Tibial nerve (tissue), 4 donors: ENCODE measurements around the gene SMIM14. TPM values are rescaled to one million over a fixed set of nuclear protein-coding genes. Genes with fewer than 3 reads are reported as not detected.
"Not testable (repeated sequence)": the region's sequence is repeated elsewhere in the genome, so short reads cannot be mapped to it uniquely, and the experiment has no call there.

Experiments
- DNase-seq, 2 donors: peaks; one replicate each; pipeline ENCODE4 v3.0.0-alpha.2; 2019; ENCODE audit warnings: low spot score in 2 of 2
- H3K27ac ChIP-seq, 4 donors: fragments of 200-600 bp; sonication (generic) in 3 of 4; one replicate each; pipeline ENCODE4 v1.5.1; 2017 to 2019; ENCODE audit warnings: mild to moderate bottlenecking in 1 of 4
- H3K27me3 ChIP-seq, 2 donors: fragments of 200-600 bp; sonication (generic) in 1 of 2; one replicate each; pipeline versions ENCODE4 v1.5.1 to v1.6.0; 2017 to 2019
- H3K36me3 ChIP-seq, 3 donors: fragments of 200-600 bp; sonication (generic); one replicate each; pipeline ENCODE4 v1.5.1; 2018 to 2019
- H3K4me1 ChIP-seq, 4 donors: fragments of 200-600 bp; sonication (generic) in 3 of 4; one replicate each; pipeline ENCODE4 v1.5.1; 2017 to 2019
- H3K4me3 ChIP-seq, 4 donors: fragments of 200-600 bp; sonication (generic) in 3 of 4; one replicate each; pipeline ENCODE4 v1.5.1; 2017 to 2019; ENCODE audit warnings: mild to moderate bottlenecking in 1 of 4, moderate library complexity in 1 of 4
- H3K9me3 ChIP-seq, 4 donors: fragments of 200-600 bp; sonication (generic) in 3 of 4; one replicate each; pipeline ENCODE4 v1.5.1; 2017 to 2019
- CTCF ChIP-seq, 5 experiments: fragments of 200-600 bp in 3 of 5; fragments of 450-650 bp in 2 of 5; sonication (generic) in 3 of 5; IDR thresholded peaks; one replicate each; pipeline ENCODE4 v1.5.1; 2016 to 2019; ENCODE audit warnings: antibody characterized with exemption in 5 of 5, mild to moderate bottlenecking in 3 of 5, moderate library complexity in 2 of 5
- EP300 ChIP-seq, 2 donors: sonication (generic); formaldehyde crosslinking; IDR thresholded peaks; one replicate each; pipeline ENCODE4 v1.6.1; 2017; ENCODE audit warnings: antibody characterized with exemption in 2 of 2, mild to moderate bottlenecking in 1 of 2
- POLR2A ChIP-seq, 2 donors: fragments of 450-650 bp; IDR thresholded peaks; one replicate each; pipeline ENCODE4 v1.6.1; 2017; ENCODE audit warnings: antibody characterized with exemption in 2 of 2, mild to moderate bottlenecking in 2 of 2, moderate library complexity in 2 of 2
- WGBS, 2 donors: methylation state at CpG; one replicate each; pipeline ENCODE4 v1.1.5; 2018; 5-methylcytosine and 5-hydroxymethylcytosine counted together
- total RNA-seq, 4 donors: library from RNA; depleted of rRNA; stranded (reverse); fragments of >200 nt; gene quantifications; one replicate each; pipeline ENCODE4 v1.1.0, GENCODE V29; 2016

Gene SMIM14
- total RNA-seq, 4 donors from 2014 or later = 26.7 to 42.6 (median 36.2) TPM

GRCh38 chr4:39617534-39617933 lies 21.1 kb downstream of the SMIM14 start:
- no peaks in the 10 kb centered on the region for H3K36me3 ChIP-seq
- no peak for DNase-seq
- no peak overlapping the region for H3K4me3 ChIP-seq
- no peak for TF ChIP-seq EP300 (IDR thresholded peaks at IDR 0.05)
- TF ChIP-seq CTCF (IDR thresholded peaks at IDR 0.05) = no peak
- TF ChIP-seq POLR2A (IDR thresholded peaks at IDR 0.05) = no peak
- no peaks in the 10 kb centered on the region for H3K27me3 ChIP-seq
- H3K27ac ChIP-seq = no peak overlapping the region
- H3K4me1 ChIP-seq = peaks cover 3 to 66% (median 10%) of the 10 kb centered on the region in 4 donors
- WGBS, 2 donors = 92 to 96% methylated on average over 2 of the region's 2 CpGs
- no peaks in the 10 kb centered on the region for H3K9me3 ChIP-seq

GRCh38 chr4:39616651-39617050 lies 22.0 kb downstream of the SMIM14 start:
- DNase-seq = no peak
- no peak for TF ChIP-seq POLR2A (IDR thresholded peaks at IDR 0.05)
- no peak for TF ChIP-seq CTCF (IDR thresholded peaks at IDR 0.05)
- no peak for TF ChIP-seq EP300 (IDR thresholded peaks at IDR 0.05)
- Histone ChIP-seq H3K36me3 (peaks cover 0 to under 1% (median 0%) of the 10 kb centered on the region in 3 donors), H3K27ac (peak overlapping the region in 2 of 4 donors; percentile 21 to 26), H3K4me1 (peaks cover 3 to 60% (median 9%) of the 10 kb centered on the region in 4 donors), H3K4me3 (no peak overlapping the region), H3K9me3 (no peaks in the 10 kb centered on the region), H3K27me3 (no peaks in the 10 kb centered on the region)
- 78 to 80% methylated on average over 1 of the region's 1 CpG for WGBS, 2 donors

GRCh38 chr4:39616112-39616511 lies 22.6 kb downstream of the SMIM14 start:
- not testable (repeated sequence) for H3K36me3 ChIP-seq, H3K4me3 ChIP-seq, H3K27me3 ChIP-seq, H3K9me3 ChIP-seq, DNase-seq
- WGBS, 2 donors = 90 to 94% methylated on average over 6 of the region's 6 CpGs
- peaks cover 2 to 55% (median 8%) of the 10 kb centered on the region in 4 donors for H3K4me1 ChIP-seq
- H3K27ac ChIP-seq = peak overlapping the region in 2 of 4 donors; percentile 21 to 26

- Histone ChIP-seq H3K9me3 (no peaks in the 10 kb centered on the region), H3K36me3 (peaks cover 0 to 21% (median 0%) of the 10 kb centered on the region in 3 donors), H3K4me1 (peaks cover 0 to 42% (median 4%) of the 10 kb centered on the region in 4 donors), H3K27ac (no peak overlapping the region), H3K27me3 (no peaks in the 10 kb centered on the region), H3K4me3 (no peak overlapping the region)
- no peak for DNase-seq
- TF ChIP-seq POLR2A (IDR thresholded peaks at IDR 0.05) = no peak
- no peak for TF ChIP-seq CTCF (IDR thresholded peaks at IDR 0.05)
- no peak for TF ChIP-seq EP300 (IDR thresholded peaks at IDR 0.05)
- 90 to 92% methylated on average over 3 of the region's 3 CpGs for WGBS, 2 donors
Observed at GRCh38 chr4:39614487-39615162, 24.0 kb downstream of the SMIM14 start.

- DNase-seq = no peak
- TF ChIP-seq EP300 (IDR thresholded peaks at IDR 0.05) = no peak
- TF ChIP-seq CTCF (IDR thresholded peaks at IDR 0.05) = no peak
- no peak for TF ChIP-seq POLR2A (IDR thresholded peaks at IDR 0.05)
- Histone ChIP-seq H3K27me3 (no peaks in the 10 kb centered on the region), H3K4me1 (peaks cover 0 to 43% (median 7%) of the 10 kb centered on the region in 4 donors), H3K9me3 (no peaks in the 10 kb centered on the region), H3K4me3 (no peak overlapping the region), H3K36me3 (peaks cover 0 to 30% (median 0%) of the 10 kb centered on the region in 3 donors), H3K27ac (peak overlapping the region in 1 of 4 donors; percentile 31)
- WGBS, 2 donors = 33 to 40% methylated on average over 2 of the region's 2 CpGs
Observed at GRCh38 chr4:39613093-39613656, 25.5 kb downstream of the SMIM14 start.
